Effector CD8-positive, alpha-beta T cell (primary cell): ENCODE data around the gene SPNS1.
"Not testable (repeated sequence)": the region's sequence is repeated elsewhere in the genome, so short reads cannot be mapped to it uniquely, and the experiment has no call there.

Experiments
- DNase-seq: peaks from one replicate; lab custom pipeline; 2025; lab: John Stamatoyannopoulos, UW

Gene SPNS1

GRCh38 chr16:28958216-28958615 is 16.4 kb upstream of the SPNS1 start:
- DNase-seq, result no peak

- DNase-seq, result no peak
Measured at GRCh38 chr16:28958836-28959235, 15.7 kb upstream of the SPNS1 start.

- DNase-seq, result no peak
Measured at GRCh38 chr16:28964072-28964471, 10.5 kb upstream of the SPNS1 start.

- no peak for DNase-seq
Measured at GRCh38 chr16:28964496-28964895, 10.1 kb upstream of the SPNS1 start.

- no peak for DNase-seq
Measured at GRCh38 chr16:28967156-28967555, 7.4 kb upstream of the SPNS1 start.

GRCh38 chr16:28969696-28970095 is 4.9 kb upstream of the SPNS1 start:
- not testable (repeated sequence) for DNase-seq

- DNase-seq, result no peak
Measured at GRCh38 chr16:28974007-28974436, 556 bp upstream of the SPNS1 start.

- no peak for DNase-seq
Measured at GRCh38 chr16:28975158-28975599, 601 bp downstream of the SPNS1 start.

- DNase-seq, result no peak
Measured at GRCh38 chr16:28977703-28978662, 3.4 kb downstream of the SPNS1 start.

GRCh38 chr16:28980330-28980729 is 5.8 kb downstream of the SPNS1 start:
- DNase-seq, result not testable (repeated sequence)

- no peak for DNase-seq
Measured at GRCh38 chr16:28980929-28981328, 6.4 kb downstream of the SPNS1 start.

GRCh38 chr16:28981517-28981916 is 6.9 kb downstream of the SPNS1 start:
- DNase-seq, result peak; percentile 9

GRCh38 chr16:28982418-28982817 is 7.8 kb downstream of the SPNS1 start:
- no peak for DNase-seq

- DNase-seq, result no peak
Measured at GRCh38 chr16:28982949-28983348, 8.4 kb downstream of the SPNS1 start.

- DNase-seq, result no peak
Measured at GRCh38 chr16:28983644-28984043, 9.1 kb downstream of the SPNS1 start.

- no peak for DNase-seq
Measured at GRCh38 chr16:28984091-28984490, 9.5 kb downstream of the SPNS1 start.

GRCh38 chr16:28984619-28985135 is 10.1 kb downstream of the SPNS1 start, which contains the start of gene LAT:
Gene LAT (plus strand): TSS chr16:28985052. CDS start chr16:28985418, 366 bp downstream.
- DNase-seq, result peak; percentile 58

- DNase-seq, result no peak
Measured at GRCh38 chr16:28985211-28986041, 10.8 kb downstream of the SPNS1 start.

GRCh38 chr16:28986046-28986445 is 11.5 kb downstream of the SPNS1 start:
- no peak for DNase-seq

- DNase-seq, result no peak
Measured at GRCh38 chr16:28986492-28986891, 11.9 kb downstream of the SPNS1 start.

- DNase-seq, result no peak
Measured at GRCh38 chr16:28987170-28987853, 12.7 kb downstream of the SPNS1 start.

GRCh38 chr16:28989363-28989762 is 14.8 kb downstream of the SPNS1 start:
- DNase-seq, result no peak
